Astrocyte (in vitro differentiated cells and primary cell): ENCODE data around the gene PER1. TPM values are rescaled to one million over a fixed set of nuclear protein-coding genes. Genes with fewer than 3 reads are reported as not detected.

Source experiments
- DNase-seq: peaks from one replicate; pipeline ENCODE4 v3.0.0-alpha.2; 2010; ENCODE audit warnings: low read depth
- FAIRE-seq: peaks from 2 replicates; lab custom pipeline; 2011; peaks lifted over from hg19 to GRCh38; lab: Jason Lieb, UNC
- H2AFZ ChIP-seq: 2 replicates; pipeline ENCODE4 v1.6.0; 2012; ENCODE audit warnings: low read depth, low read length, inconsistent platforms
- H3K27ac ChIP-seq: 2 replicates; pipeline ENCODE4 v1.5.1; 2011; ENCODE audit warnings: low read depth, low read length, inconsistent platforms
- H3K27me3 ChIP-seq: 2 replicates; pipeline ENCODE4 v1.6.0; 2011; ENCODE audit warnings: low read length, inconsistent platforms; ENCODE audit not compliant: insufficient read depth
- H3K36me3 ChIP-seq: 2 replicates; pipeline ENCODE4 v1.5.1; 2011; ENCODE audit warnings: low read length, inconsistent platforms; ENCODE audit not compliant: insufficient read depth
- H3K4me1 ChIP-seq: 2 replicates; pipeline ENCODE4 v1.5.1; 2011; ENCODE audit warnings: low read length, inconsistent platforms; ENCODE audit not compliant: insufficient read depth
- H3K4me2 ChIP-seq: 2 replicates; pipeline ENCODE4 v1.6.0; 2012; ENCODE audit warnings: low read length, inconsistent platforms
- H3K4me3 ChIP-seq: 2 replicates; pipeline ENCODE4 v1.5.1; 2011; ENCODE audit warnings: low read depth, mild to moderate bottlenecking, low read length, inconsistent platforms; ENCODE audit not compliant: insufficient read depth
- H3K79me2 ChIP-seq: 2 replicates; pipeline ENCODE4 v1.6.0; 2012; ENCODE audit warnings: mild to moderate bottlenecking, low read length, inconsistent platforms; ENCODE audit not compliant: insufficient read depth
- H3K9ac ChIP-seq: 2 replicates; pipeline ENCODE4 v1.6.0; 2012; ENCODE audit warnings: mild to moderate bottlenecking, low read length, inconsistent platforms
- H3K9me3 ChIP-seq: 2 replicates; pipeline ENCODE4 v1.5.1; 2012; ENCODE audit warnings: low read depth, mild to moderate bottlenecking, low read length, inconsistent platforms; ENCODE audit not compliant: insufficient read depth
- H4K20me1 ChIP-seq: 2 replicates; pipeline ENCODE4 v1.6.0; 2012; ENCODE audit warnings: low read length, inconsistent platforms; ENCODE audit not compliant: insufficient read depth
- H3K27ac Mint-ChIP-seq: one replicate; pipeline ENCODE4 v1.8.0; 2021; ENCODE audit warnings: mild to moderate bottlenecking, mixed read lengths; ENCODE audit not compliant: unreplicated experiment
- H3K27me3 Mint-ChIP-seq: one replicate; pipeline ENCODE4 v1.8.0; 2021; ENCODE audit warnings: low read depth, mixed read lengths; ENCODE audit not compliant: unreplicated experiment
- H3K36me3 Mint-ChIP-seq: one replicate; pipeline ENCODE4 v1.8.0; 2021; ENCODE audit warnings: low read depth, mixed read lengths; ENCODE audit not compliant: unreplicated experiment
- H3K4me1 Mint-ChIP-seq: one replicate; pipeline ENCODE4 v1.8.0; 2021; ENCODE audit warnings: low read depth, mixed read lengths; ENCODE audit not compliant: unreplicated experiment
- H3K4me3 Mint-ChIP-seq: one replicate; pipeline ENCODE4 v1.8.0; 2021; ENCODE audit warnings: mild to moderate bottlenecking, moderate library complexity, mixed read lengths; ENCODE audit not compliant: unreplicated experiment
- H3K9me3 Mint-ChIP-seq: one replicate; pipeline ENCODE4 v1.8.0; 2021; ENCODE audit warnings: mild to moderate bottlenecking, mixed read lengths; ENCODE audit not compliant: unreplicated experiment
- EZH2 ChIP-seq: IDR thresholded peaks from 2 replicates; pipeline ENCODE4 v1.6.1; 2012; ENCODE audit warnings: mild to moderate bottlenecking, low read length, inconsistent platforms; ENCODE audit not compliant: insufficient read depth
- total RNA-seq: library from RNA; stranded (reverse); gene quantifications from 2 replicates; pipeline ENCODE4 v1.2.1, GENCODE V29; 2021
- TF ChIP-seq, protein P1 (sequence below): IDR thresholded peaks from 2 replicates; pipeline ENCODE4 v1.5.1; 2011; ENCODE audit warnings: low read depth, mild to moderate bottlenecking, inconsistent platforms, low read length, moderate library complexity; ENCODE audit not compliant: insufficient read depth

Gene PER1
- total RNA-seq, 1 donor from 2014 or later: 17.0 TPM

GRCh38 chr17:8133399-8133798, 18.8 kb downstream of the PER1 start:
- Histone ChIP-seq H3K4me1 (no peaks in the 10 kb centered on the region), H3K27me3 (no peaks in the 10 kb centered on the region), H3K4me2 (no peak overlapping the region), H3K79me2 (no peaks in the 10 kb centered on the region), H3K4me3 (no peak overlapping the region), H3K36me3 (no peaks in the 10 kb centered on the region), H4K20me1 (no peaks in the 10 kb centered on the region), H3K9ac (no peak overlapping the region), H3K9me3 (no peaks in the 10 kb centered on the region), H3K27ac (no peak overlapping the region), H2AFZ (no peak overlapping the region)
- H3K27ac Mint-ChIP-seq: no peak overlapping the region
- no peak for FAIRE-seq
- no peak for DNase-seq
- H3K4me1 Mint-ChIP-seq: peaks cover 1% of the 10 kb centered on the region
- no peaks in the 10 kb centered on the region for H3K36me3 Mint-ChIP-seq
- no peaks in the 10 kb centered on the region for H3K9me3 Mint-ChIP-seq
- H3K27me3 Mint-ChIP-seq: peaks cover 13% of the 10 kb centered on the region
- no peak overlapping the region for H3K4me3 Mint-ChIP-seq
- TF ChIP-seq, protein P1, sequence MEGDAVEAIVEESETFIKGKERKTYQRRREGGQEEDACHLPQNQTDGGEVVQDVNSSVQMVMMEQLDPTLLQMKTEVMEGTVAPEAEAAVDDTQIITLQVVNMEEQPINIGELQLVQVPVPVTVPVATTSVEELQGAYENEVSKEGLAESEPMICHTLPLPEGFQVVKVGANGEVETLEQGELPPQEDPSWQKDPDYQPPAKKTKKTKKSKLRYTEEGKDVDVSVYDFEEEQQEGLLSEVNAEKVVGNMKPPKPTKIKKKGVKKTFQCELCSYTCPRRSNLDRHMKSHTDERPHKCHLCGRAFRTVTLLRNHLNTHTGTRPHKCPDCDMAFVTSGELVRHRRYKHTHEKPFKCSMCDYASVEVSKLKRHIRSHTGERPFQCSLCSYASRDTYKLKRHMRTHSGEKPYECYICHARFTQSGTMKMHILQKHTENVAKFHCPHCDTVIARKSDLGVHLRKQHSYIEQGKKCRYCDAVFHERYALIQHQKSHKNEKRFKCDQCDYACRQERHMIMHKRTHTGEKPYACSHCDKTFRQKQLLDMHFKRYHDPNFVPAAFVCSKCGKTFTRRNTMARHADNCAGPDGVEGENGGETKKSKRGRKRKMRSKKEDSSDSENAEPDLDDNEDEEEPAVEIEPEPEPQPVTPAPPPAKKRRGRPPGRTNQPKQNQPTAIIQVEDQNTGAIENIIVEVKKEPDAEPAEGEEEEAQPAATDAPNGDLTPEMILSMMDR: no peak
- no peak for TF ChIP-seq EZH2

GRCh38 chr17:8131844-8132441, 20.3 kb downstream of the PER1 start:
- no peak for FAIRE-seq
- TF ChIP-seq EZH2: no peak
- TF ChIP-seq, protein P1: no peak
- no peaks in the 10 kb centered on the region for H3K27me3 ChIP-seq
- no peaks in the 10 kb centered on the region for H3K36me3 ChIP-seq
- H3K27ac ChIP-seq: no peak overlapping the region
- no peak overlapping the region for H3K9ac ChIP-seq
- H3K4me2 ChIP-seq: no peak overlapping the region
- H4K20me1 ChIP-seq: peaks cover 4% of the 10 kb centered on the region
- peaks cover 3% of the 10 kb centered on the region for H3K4me1 ChIP-seq
- no peak overlapping the region for H2AFZ ChIP-seq
- Mint-ChIP-seq H3K36me3 (no peaks in the 10 kb centered on the region), H3K4me1 (peaks cover 1% of the 10 kb centered on the region), H3K27me3 (peaks cover 21% of the 10 kb centered on the region), H3K4me3 (no peak overlapping the region), H3K9me3 (no peaks in the 10 kb centered on the region), H3K27ac (no peak overlapping the region)
- DNase-seq: no peak
- H3K79me2 ChIP-seq: no peaks in the 10 kb centered on the region
- H3K9me3 ChIP-seq: no peaks in the 10 kb centered on the region
- H3K4me3 ChIP-seq: no peak overlapping the region

- Mint-ChIP-seq H3K27ac (no peak overlapping the region), H3K4me3 (peak overlapping the region; percentile 45), H3K36me3 (no peaks in the 10 kb centered on the region), H3K9me3 (no peaks in the 10 kb centered on the region), H3K4me1 (peaks cover 10% of the 10 kb centered on the region), H3K27me3 (peaks cover 41% of the 10 kb centered on the region)
- H3K9me3 ChIP-seq: no peaks in the 10 kb centered on the region
- H3K27me3 ChIP-seq: peaks cover 18% of the 10 kb centered on the region
- DNase-seq: no peak
- H3K36me3 ChIP-seq: no peaks in the 10 kb centered on the region
- FAIRE-seq: no peak
- peaks cover 34% of the 10 kb centered on the region for H3K4me1 ChIP-seq
- no peak overlapping the region for H3K4me2 ChIP-seq
- no peak overlapping the region for H3K4me3 ChIP-seq
- no peak overlapping the region for H2AFZ ChIP-seq
- H3K27ac ChIP-seq: no peak overlapping the region
- H3K79me2 ChIP-seq: no peaks in the 10 kb centered on the region
- peaks cover 8% of the 10 kb centered on the region for H4K20me1 ChIP-seq
- TF ChIP-seq, protein P1: no peak
- TF ChIP-seq EZH2: no peak
- no peak overlapping the region for H3K9ac ChIP-seq
Measured at GRCh38 chr17:8128125-8128784, 23.9 kb downstream of the PER1 start.
